Neural progenitor cell (in vitro differentiated cells): ENCODE measurements around the gene NDUFAF8.

Source experiments
- EZH2 ChIP-seq: fragments of 200-600 bp; sonication (generic); IDR thresholded peaks from 2 replicates; pipeline ENCODE4 v1.6.1; 2017; ENCODE audit warnings: antibody characterized with exemption, mild to moderate bottlenecking, moderate library complexity
- TF ChIP-seq, protein P1 (sequence below): fragments of 200-600 bp; sonication (generic); IDR thresholded peaks from 2 replicates; pipeline ENCODE4 v1.5.1; 2017; ENCODE audit warnings: antibody characterized with exemption, mild to moderate bottlenecking

DNA sequence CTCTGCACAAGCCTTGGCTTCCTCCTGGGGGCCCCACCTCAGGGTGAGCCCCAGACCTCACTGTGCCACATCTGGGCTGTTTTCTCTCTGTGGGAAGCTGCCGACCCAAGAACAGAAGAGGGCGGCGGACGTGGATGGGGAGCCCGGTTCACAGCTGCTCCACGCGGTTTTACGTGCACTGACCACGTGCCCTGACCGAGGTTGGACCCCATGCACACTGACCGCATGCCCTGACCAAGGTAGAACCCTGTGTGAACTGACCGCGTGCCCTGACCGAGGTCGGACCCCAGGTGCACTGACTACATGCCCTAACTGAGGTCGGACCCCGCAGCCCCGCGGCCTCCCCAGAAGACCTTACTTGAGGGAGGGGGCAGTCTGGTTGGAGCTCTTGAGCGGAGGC is 36.0 kb upstream of the NDUFAF8 start:
- TF ChIP-seq, protein P1, sequence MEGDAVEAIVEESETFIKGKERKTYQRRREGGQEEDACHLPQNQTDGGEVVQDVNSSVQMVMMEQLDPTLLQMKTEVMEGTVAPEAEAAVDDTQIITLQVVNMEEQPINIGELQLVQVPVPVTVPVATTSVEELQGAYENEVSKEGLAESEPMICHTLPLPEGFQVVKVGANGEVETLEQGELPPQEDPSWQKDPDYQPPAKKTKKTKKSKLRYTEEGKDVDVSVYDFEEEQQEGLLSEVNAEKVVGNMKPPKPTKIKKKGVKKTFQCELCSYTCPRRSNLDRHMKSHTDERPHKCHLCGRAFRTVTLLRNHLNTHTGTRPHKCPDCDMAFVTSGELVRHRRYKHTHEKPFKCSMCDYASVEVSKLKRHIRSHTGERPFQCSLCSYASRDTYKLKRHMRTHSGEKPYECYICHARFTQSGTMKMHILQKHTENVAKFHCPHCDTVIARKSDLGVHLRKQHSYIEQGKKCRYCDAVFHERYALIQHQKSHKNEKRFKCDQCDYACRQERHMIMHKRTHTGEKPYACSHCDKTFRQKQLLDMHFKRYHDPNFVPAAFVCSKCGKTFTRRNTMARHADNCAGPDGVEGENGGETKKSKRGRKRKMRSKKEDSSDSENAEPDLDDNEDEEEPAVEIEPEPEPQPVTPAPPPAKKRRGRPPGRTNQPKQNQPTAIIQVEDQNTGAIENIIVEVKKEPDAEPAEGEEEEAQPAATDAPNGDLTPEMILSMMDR, result no peak
- no peak for TF ChIP-seq EZH2
